Measurements from ENCODE around the gene DOCK2.

Gene DOCK2

GRCh38 chr5:169971780-169972179 lies 334.7 kb downstream of the DOCK2 start:
- H3K27me3 ChIP-seq = no peaks in the 10 kb centered on the region
- H3K9me3 ChIP-seq = no peaks in the 10 kb centered on the region
- H3K27ac ChIP-seq = no peak overlapping the region
- H3K36me3 ChIP-seq = peaks cover 35% of the 10 kb centered on the region
- TF ChIP-seq CTCF (IDR thresholded peaks at IDR 0.05) = no peak
- H3K4me1 ChIP-seq (ENCODE audit: control insufficient read depth in 1 of 2, insufficient read depth in 1 of 2, low read depth in 1 of 2, low read length in 1 of 2) = no peaks in the 10 kb centered on the region
- no peak overlapping the region for H3K4me3 ChIP-seq (ENCODE audit: low read depth in 1 of 2, low read length in 1 of 2)

DNA sequence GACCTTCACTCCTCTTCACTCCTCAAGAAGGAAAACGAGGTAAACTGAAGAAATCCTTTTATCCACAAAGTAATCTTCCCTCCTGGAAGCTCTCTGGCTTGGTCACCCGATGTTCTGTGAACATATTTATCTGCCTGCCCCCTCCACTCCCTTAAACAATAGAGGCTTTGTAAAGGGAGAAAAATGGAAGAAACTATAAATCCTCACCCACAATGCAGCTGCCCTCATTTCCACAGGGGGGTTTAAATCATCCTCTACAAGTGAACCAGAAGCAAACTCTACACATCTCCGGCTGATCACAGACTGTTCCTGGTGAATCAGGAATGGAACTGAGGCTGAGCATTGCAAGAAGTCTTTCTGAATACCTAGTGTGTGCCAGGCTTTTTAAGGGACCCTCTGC lies 336.0 kb downstream of the DOCK2 start:
- H3K4me1 ChIP-seq (ENCODE audit: control insufficient read depth in 1 of 2, insufficient read depth in 1 of 2, low read depth in 1 of 2, low read length in 1 of 2) = no peaks in the 10 kb centered on the region
- no peak overlapping the region for H3K27ac ChIP-seq
- no peak overlapping the region for H3K4me3 ChIP-seq (ENCODE audit: low read depth in 1 of 2, low read length in 1 of 2)
- TF ChIP-seq CTCF (IDR thresholded peaks at IDR 0.05) = no peak
- H3K27me3 ChIP-seq = no peaks in the 10 kb centered on the region
- peaks cover 36% of the 10 kb centered on the region for H3K36me3 ChIP-seq
- H3K9me3 ChIP-seq = no peaks in the 10 kb centered on the region

DNA sequence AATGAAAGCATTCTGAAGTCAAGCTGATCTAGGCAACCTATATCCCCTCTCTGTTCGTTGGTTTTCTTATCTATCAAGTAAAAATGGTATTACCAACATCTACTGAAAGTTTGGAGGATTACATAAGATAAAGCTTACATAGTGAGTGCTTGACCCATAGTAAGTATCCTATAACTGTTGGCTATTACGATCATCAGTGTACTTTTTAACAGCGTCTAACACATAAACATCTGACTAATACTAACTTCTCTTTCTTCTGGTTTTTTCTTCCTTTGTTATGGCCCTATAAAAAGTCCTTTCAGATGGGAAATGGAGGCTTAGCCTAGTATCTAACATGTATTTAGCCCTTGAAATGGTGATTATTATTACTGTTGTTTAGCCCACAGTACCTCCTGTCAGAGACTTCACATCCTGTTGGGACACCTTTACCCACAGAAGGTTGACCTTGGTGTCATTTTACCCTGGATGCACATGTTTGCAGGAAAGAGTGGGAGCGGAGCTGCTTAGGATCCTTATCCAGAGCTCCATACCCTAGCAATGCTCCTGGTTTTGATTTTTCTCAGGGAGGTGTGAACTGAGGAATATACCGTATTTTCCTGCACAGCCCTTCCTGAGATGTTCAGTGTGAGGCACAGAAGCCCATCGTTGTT lies 337.2 kb downstream of the DOCK2 start:
- Histone ChIP-seq H3K4me3 (ENCODE audit: low read depth in 1 of 2, low read length in 1 of 2) (no peak overlapping the region), H3K9me3 (no peaks in the 10 kb centered on the region), H3K27ac (no peak overlapping the region), H3K36me3 (peaks cover 40% of the 10 kb centered on the region), H3K27me3 (no peaks in the 10 kb centered on the region), H3K4me1 (ENCODE audit: control insufficient read depth in 1 of 2, insufficient read depth in 1 of 2, low read depth in 1 of 2, low read length in 1 of 2) (no peaks in the 10 kb centered on the region)
- TF ChIP-seq CTCF (IDR thresholded peaks at IDR 0.05) = no peak

GRCh38 chr5:169978714-169979113 lies 341.6 kb downstream of the DOCK2 start:
- Histone ChIP-seq H3K27me3 (no peaks in the 10 kb centered on the region), H3K27ac (no peak overlapping the region), H3K9me3 (no peaks in the 10 kb centered on the region), H3K4me3 (ENCODE audit: low read depth in 1 of 2, low read length in 1 of 2) (no peak overlapping the region), H3K36me3 (peaks cover 44% of the 10 kb centered on the region), H3K4me1 (ENCODE audit: control insufficient read depth in 1 of 2, insufficient read depth in 1 of 2, low read depth in 1 of 2, low read length in 1 of 2) (peaks cover 0 to 3% of the 10 kb centered on the region in 2 experiments)
- TF ChIP-seq CTCF (IDR thresholded peaks at IDR 0.05) = no peak

GRCh38 chr5:169979871-169980270 lies 342.8 kb downstream of the DOCK2 start:
- H3K9me3 ChIP-seq = no peaks in the 10 kb centered on the region
- peaks cover 47% of the 10 kb centered on the region for H3K36me3 ChIP-seq
- TF ChIP-seq CTCF (IDR thresholded peaks at IDR 0.05) = no peak
- H3K27ac ChIP-seq = no peak overlapping the region
- peaks cover 0 to 6% of the 10 kb centered on the region in 2 experiments for H3K4me1 ChIP-seq (ENCODE audit: control insufficient read depth in 1 of 2, insufficient read depth in 1 of 2, low read depth in 1 of 2, low read length in 1 of 2)
- no peak overlapping the region for H3K4me3 ChIP-seq (ENCODE audit: low read depth in 1 of 2, low read length in 1 of 2)
- H3K27me3 ChIP-seq = no peaks in the 10 kb centered on the region
